T-helper 2 cell (primary cell): ENCODE results near the gene KIAA0825.
"Not testable (repeated sequence)": the region's sequence is repeated elsewhere in the genome, so short reads cannot be mapped to it uniquely, and the experiment has no call there.

ENCODE experiments used
- DNase-seq, 5 experiments: peaks; one replicate each; pipeline versions ENCODE4 v3.0.0 to v3.0.0-alpha.2; 2012 to 2022

The KIAA0825 gene

GRCh38 chr5:94239266-94239665 lies 379.1 kb downstream of the KIAA0825 start:
- DNase-seq: no peak

DNA sequence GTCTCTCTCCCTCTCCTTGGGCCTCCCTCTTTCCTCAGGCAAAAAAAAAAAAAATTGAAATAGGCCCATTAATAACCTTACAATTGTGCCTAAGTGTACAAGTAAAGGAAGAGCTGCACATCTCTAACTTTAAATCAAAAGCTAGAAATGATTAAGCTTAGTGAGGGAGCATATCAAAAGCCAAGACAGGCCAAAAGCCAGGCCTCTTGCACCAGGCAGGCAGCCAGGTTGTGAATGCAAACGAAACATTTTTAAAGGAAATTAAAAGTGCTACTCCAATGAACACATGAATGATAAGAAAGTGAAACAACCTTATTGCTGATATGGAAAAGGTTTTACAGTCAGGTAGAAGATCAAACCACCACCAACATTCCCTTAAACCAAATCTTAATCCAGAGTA lies 383.4 kb downstream of the KIAA0825 start:
- DNase-seq: no peak

GRCh38 chr5:94228791-94229190 lies 389.6 kb downstream of the KIAA0825 start:
- no peak for DNase-seq

GRCh38 chr5:94223235-94223634 lies 395.2 kb downstream of the KIAA0825 start:
- peak in 1 of 5 experiments; percentile 64 for DNase-seq

GRCh38 chr5:94218374-94218773 lies 400.0 kb downstream of the KIAA0825 start:
- DNase-seq: no peak

- no peak for DNase-seq
Measured at GRCh38 chr5:94217745-94218144, 400.7 kb downstream of the KIAA0825 start.

- peak in 1 of 5 experiments; percentile 62 for DNase-seq
Measured at GRCh38 chr5:94217216-94217615, 401.2 kb downstream of the KIAA0825 start.

DNA sequence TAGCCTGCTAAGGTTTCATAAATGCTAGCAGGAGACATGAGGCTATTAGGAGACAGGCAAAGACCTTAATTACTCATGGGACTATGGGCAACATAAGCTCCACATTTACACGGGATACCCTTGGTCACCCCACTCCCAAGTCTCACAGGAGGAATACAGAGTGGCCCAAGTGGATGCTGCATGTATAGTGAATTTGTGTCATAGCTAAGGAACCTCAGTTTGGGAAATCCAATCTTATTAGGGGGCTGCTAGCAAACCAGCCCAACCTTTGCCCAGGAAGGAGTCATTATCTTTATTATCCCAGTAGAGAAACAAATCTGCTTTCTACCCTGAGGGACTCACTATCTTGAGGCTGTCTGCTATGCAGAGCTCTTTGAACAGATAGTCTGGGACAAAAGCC lies 405.9 kb downstream of the KIAA0825 start:
- DNase-seq: no peak

DNA sequence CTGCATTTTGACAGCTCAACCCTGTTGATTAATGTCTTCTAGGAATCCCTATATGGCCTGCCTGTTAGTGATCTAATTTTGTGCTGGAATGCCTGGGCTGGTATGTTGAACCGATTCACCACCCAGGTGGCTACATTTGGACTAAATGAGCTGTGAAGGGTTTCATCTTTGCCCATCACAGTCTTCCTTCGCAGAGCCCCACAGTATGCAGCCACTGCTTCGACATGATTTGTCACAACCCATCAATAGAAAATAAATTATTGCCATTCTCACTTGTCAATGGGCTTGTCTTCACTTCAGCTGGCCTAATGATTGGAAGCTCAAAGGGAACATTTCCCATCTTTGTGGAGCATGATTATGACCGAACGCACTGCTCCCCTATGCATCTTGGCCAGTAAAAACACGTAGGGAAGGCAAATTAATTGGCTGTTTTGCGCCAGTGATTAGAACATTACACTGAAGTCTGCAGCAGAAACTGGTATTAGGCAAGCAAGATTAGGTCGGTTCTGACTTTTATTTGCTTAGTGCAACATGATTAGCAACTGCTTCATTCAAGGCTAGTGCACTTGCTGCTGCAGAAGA lies 408.5 kb downstream of the KIAA0825 start:
- DNase-seq: no peak

GRCh38 chr5:94209272-94209671 lies 409.1 kb downstream of the KIAA0825 start:
- DNase-seq: no peak

DNA sequence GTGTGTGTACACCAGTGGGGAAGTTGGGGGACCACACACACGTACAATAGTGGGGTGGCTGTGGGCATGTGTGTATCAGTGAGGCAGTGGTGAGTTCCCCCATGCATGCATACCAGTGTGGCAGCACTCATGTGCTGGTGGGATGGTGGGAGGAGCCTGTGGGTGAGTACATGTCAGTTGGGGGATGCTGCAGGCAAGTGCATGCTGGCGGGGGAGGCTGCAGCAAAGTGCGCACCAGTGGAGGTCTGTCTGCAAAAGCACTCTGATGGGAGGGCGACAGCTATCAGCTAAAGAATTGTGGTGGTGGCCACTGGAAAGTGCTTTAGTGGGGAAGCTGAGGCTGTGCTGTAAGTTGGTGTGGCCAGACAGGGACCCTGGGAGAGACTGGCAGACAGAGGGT lies 418.8 kb downstream of the KIAA0825 start:
- no peak for DNase-seq

DNA sequence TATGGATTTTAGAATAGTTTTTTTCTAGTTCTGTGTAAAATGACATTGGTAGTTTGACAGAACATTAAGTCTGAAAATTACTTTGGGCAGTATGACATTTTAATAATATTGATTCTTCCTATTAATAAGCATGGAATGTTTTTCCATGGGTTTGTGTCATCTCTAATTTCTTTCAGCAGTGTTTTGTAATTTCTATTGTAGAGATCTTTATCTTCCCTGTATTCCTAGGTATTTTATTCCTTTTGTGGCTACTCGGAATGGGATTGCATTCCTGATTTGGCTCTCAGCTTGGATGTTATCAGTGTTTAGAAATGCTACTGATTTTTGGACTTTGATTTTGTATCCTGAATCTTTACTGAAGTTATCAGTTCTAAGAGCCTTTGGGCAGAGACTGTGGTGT lies 420.4 kb downstream of the KIAA0825 start:
- DNase-seq: no peak

GRCh38 chr5:94196953-94197352 lies 421.5 kb downstream of the KIAA0825 start:
- DNase-seq: no peak

DNA sequence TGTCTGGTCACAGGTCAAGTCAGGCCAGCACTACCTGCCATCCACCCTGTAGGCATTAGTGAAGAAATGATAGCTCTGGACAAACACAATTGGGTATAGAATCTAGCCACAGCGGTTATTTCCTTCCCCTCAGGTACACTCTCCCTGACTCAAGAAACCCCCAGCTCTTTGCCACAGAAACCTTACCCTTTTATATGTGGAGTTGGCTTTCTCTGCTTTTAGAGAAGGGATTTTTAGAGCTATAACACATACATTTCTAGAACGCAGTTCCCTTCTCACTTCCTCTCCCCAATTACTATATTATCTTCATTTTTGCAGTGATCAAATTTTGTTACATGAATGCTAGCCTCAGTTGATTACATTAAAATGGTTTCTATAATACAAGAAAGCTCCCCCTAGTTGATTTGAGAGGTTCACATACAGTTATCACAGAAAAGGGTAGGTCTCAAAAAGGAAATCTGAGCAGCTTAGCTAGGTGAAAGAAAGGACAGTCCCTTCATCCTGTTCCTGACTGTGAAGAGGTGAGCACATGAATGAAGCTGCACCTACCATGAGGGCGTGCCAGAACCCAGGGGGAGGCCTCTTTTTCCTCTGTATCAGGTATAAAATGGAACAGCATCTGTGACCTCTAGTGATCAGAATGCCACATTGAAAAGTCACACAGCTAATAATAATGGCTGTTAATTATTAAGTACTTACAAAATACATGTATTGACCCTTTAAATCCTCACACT lies 425.6 kb downstream of the KIAA0825 start:
- DNase-seq: no peak

DNA sequence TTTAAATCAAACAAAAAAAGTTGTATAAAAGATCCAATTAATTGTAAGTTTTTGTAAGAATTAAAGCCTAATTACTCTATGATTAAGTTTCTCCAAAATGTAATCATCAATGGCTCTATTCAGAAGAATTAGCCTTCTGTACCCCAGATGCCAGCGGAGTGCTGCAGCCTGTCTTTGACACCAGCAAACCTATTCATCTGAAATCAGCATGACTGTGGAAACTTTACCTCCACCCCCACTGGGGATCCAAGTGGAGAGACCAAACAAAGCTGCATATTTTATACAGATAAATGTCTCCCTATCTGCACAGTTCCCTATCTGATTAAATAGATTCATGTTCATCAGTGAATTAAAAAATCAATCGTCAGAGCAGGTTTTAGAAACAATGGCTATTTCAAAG lies 426.8 kb downstream of the KIAA0825 start:
- DNase-seq: no peak

GRCh38 chr5:94188725-94189124 lies 429.7 kb downstream of the KIAA0825 start:
- no peak for DNase-seq

GRCh38 chr5:94184870-94185269 lies 433.5 kb downstream of the KIAA0825 start:
- no peak for DNase-seq

GRCh38 chr5:94181895-94182294 lies 436.5 kb downstream of the KIAA0825 start:
- DNase-seq: no peak

- no peak for DNase-seq
Measured at GRCh38 chr5:94180761-94181160, 437.6 kb downstream of the KIAA0825 start.

DNA sequence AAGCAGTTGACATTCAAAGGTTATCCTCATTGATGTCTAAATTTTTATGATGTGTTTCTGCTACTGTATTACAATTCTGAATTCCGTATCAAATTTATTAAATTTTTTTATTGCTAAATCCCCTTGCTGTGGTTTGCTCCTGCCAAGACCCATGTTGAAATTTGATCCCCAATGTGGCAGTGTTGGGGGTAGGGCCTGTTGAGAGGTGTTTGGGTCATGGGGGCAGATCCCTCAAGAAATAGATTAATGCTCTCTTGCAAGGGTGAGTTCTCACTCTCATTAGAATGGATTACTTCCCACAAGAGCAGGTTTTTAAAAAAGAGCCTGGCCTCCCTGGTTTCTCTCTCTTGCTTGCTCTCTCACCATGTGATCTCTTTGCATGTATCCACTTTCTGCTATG lies 442.5 kb downstream of the KIAA0825 start:
- no peak for DNase-seq

- DNase-seq: no peak
Measured at GRCh38 chr5:94174748-94175411, 443.5 kb downstream of the KIAA0825 start.

GRCh38 chr5:94173100-94173499 lies 445.3 kb downstream of the KIAA0825 start:
- DNase-seq: no peak

GRCh38 chr5:94171070-94171469 lies 447.3 kb downstream of the KIAA0825 start:
- not testable (repeated sequence) for DNase-seq

GRCh38 chr5:94170158-94170557 lies 448.2 kb downstream of the KIAA0825 start:
- DNase-seq: not testable (repeated sequence)
